HS-5 (cell line): Measurements from ENCODE around the gene TRAPPC12.
"Not testable (repeated sequence)": the region's sequence is repeated elsewhere in the genome, so short reads cannot be mapped to it uniquely, and the experiment has no call there.

ENCODE experiments used
- DNase-seq: peaks from one replicate; pipeline ENCODE4 v3.0.0-alpha.2; 2012; ENCODE audit warnings: low read depth

TRAPPC12 gene

GRCh38 chr2:3505771-3506170, 126.3 kb downstream of the TRAPPC12 start:
- no peak for DNase-seq

GRCh38 chr2:3512086-3512485, 132.6 kb downstream of the TRAPPC12 start:
- DNase-seq: no peak

- no peak for DNase-seq
Observed at GRCh38 chr2:3513026-3513810, 133.7 kb downstream of the TRAPPC12 start.

GRCh38 chr2:3515438-3515837, 135.9 kb downstream of the TRAPPC12 start:
- not testable (repeated sequence) for DNase-seq

GRCh38 chr2:3516831-3517230, 137.3 kb downstream of the TRAPPC12 start:
- no peak for DNase-seq

- no peak for DNase-seq
Observed at GRCh38 chr2:3517948-3518495, 138.5 kb downstream of the TRAPPC12 start.

GRCh38 chr2:3518496-3519254, 139.2 kb downstream of the TRAPPC12 start:
- peak; percentile 85 for DNase-seq

GRCh38 chr2:3519255-3520205, 140.0 kb downstream of the TRAPPC12 start, which contains the start of gene ADI1:
Gene ADI1, minus strand, starts transcription at chr2:3519531. Its CDS starts 44 bp downstream, at chr2:3519487.
- DNase-seq: peak; percentile 41

- no peak for DNase-seq
Observed at GRCh38 chr2:3520591-3520990, 141.1 kb downstream of the TRAPPC12 start.

GRCh38 chr2:3522961-3523421, 143.5 kb downstream of the TRAPPC12 start:
- no peak for DNase-seq

- no peak for DNase-seq
Observed at GRCh38 chr2:3523551-3524041, 144.1 kb downstream of the TRAPPC12 start.

GRCh38 chr2:3526871-3527270, 147.4 kb downstream of the TRAPPC12 start:
- DNase-seq: no peak

- DNase-seq: no peak
Observed at GRCh38 chr2:3527886-3528785, 148.6 kb downstream of the TRAPPC12 start.
